Measurements from ENCODE around the gene TCF4.

DNA sequence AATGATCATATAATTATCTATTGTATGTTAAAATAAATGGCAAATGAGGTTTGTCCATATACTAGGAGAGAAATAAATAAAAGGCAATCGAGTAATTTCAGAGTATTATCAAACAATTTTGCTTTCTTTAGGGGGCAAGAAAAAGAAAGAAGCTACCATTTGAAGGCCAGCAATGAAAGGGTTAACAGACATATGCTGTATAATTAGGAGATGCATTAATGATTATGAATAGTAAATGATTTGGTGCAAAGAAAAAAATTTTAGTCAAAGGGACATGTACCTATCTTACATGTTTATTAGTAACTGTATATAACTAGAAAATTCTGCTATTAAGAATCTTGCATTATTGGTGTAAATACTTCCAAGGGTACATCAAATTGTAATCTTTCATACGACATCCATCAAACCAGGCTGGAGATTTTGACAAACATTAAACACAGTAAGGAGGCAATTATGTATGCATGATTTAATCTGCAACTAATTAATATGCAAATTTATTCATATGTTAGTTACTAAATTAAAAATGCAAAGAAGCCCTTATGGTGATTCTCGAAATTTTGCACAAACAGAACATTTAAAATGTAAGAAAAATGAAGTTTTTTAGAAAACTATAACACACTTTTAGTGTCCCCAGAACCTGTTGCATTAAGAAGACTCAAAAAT is 251.4 kb downstream of the TCF4 start:
- TF ChIP-seq POLR2AphosphoS5 (IDR thresholded peaks at IDR 0.05; ENCODE audit: low read depth) (no peak), CTCF (IDR thresholded peaks at IDR 0.05; ENCODE audit: insufficient read depth, low read length) (no peak)

All from HL-60 (cell line).